ENCODE results near the gene SLAIN1.

Gene SLAIN1

DNA sequence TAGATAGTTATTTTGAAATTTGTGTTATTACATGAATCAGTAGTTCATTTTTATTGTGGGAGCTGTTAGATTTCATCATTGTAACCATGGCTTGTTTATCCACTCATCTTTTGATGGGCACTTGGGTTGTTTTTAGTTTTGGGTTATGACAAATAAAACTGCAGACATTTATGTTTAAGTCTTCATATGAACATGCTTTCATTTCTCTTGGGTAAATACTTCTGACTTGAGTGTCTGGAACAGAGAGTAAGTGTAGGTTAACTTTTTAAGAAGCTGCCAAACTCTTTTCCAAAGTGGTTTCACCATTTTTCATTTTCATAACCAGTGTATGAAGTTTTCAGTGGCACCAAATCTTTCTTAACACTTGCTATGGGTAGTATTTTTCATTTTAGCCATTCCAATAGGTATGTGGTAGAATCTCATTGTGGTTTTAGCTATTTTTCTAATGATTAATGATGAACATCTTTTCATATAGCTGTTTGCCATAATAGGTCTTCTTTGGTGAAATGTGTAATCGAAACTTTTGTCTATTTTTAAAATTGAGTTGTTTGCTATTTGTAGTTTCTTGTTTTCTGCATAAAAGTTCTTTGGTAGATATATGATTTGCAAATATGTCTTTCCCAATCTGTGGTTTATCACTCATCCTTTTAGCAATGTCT lies 17.9 kb downstream of the SLAIN1 start:
- DNase-seq = no peak

GRCh38 chr13:77716692-77717091 lies 19.2 kb downstream of the SLAIN1 start:
- no peak for DNase-seq

- no peak for DNase-seq
Observed at GRCh38 chr13:77717508-77717907, 20.0 kb downstream of the SLAIN1 start.

DNA sequence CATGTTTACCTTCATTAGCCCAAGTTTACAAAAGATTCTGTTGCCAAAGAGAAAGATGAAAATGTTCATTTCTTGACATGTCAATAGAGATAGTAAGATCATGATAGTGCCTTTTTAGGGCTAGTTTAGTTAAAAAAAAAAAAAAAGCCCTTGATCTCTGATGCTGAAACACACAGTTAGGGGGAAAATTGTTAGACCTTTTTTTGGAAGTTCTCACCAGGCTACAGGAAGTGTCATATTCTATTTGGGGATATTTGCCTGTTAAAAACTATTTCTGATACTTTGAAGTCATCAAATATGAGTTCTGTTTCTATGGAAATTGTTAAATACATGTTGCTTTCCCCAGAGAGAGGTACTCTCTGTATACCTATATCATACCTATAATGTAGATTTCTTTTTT lies 21.6 kb downstream of the SLAIN1 start:
- DNase-seq = no peak

GRCh38 chr13:77720988-77721387 lies 23.5 kb downstream of the SLAIN1 start:
- no peak for DNase-seq

GRCh38 chr13:77724092-77724491 lies 26.6 kb downstream of the SLAIN1 start:
- no peak for DNase-seq

GRCh38 chr13:77725071-77725470 lies 27.6 kb downstream of the SLAIN1 start:
- DNase-seq = no peak

DNA sequence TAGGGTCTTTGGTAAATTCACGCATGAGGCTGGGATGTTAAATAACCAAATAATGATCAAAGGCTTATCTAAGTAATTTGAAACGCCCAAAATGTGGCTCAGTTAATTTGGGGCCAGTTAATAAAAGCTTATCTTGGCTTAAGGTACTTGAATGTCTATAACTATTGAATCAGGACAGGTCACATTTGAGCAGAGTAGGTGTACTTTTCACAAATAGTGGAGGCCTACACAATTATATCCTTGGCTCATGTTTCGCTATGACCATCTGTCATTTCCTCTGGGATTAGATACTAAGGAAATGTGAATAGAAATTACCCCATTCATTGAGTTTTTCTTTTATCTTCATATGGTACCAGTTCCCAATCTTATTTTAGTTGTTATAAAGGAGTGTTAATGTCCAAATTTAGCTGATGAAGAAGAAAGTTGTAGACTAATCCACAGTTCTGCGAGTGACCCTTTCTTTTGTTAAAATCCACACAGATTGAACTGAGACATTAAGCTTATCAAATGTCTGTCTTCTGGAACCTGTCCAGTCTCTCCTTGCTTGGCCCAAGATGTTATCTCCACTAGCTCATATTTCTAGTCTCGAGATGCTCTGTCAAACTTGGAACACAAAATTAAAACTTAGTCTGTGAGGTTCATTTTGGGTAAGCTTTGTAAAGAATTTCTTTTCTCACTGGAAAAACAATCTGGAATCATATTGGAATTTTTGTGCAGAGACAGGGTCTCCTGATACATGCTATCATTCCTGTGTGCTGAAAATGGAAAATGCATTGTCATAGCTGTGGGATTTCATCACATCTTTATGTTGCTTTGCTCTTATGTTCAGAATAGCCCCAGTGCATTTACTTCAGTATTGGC lies 31.0 kb downstream of the SLAIN1 start:
- DNase-seq = no peak

GRCh38 chr13:77729502-77730221 lies 32.2 kb downstream of the SLAIN1 start:
- no peak for DNase-seq

- DNase-seq = no peak
Observed at GRCh38 chr13:77730572-77730971, 33.1 kb downstream of the SLAIN1 start.

DNA sequence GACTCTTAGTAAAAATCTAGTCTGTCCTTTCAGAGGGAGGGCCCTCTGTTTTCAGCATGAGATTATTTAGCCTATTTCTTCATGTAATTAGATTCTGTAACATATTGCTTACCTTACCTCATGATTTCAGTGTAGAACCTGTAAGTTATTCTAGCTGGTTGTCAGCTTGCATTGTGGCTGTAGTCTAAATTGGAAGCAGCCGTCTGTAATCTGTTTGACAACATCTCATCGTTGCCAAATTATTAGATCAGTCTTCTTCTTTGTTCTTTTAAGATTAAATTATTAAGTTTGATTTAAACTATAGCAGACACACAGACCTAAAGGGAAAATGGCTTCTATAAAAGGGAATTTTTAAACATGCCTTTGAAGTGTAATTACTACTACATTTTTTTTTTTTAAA lies 34.8 kb downstream of the SLAIN1 start:
- no peak for DNase-seq

DNA sequence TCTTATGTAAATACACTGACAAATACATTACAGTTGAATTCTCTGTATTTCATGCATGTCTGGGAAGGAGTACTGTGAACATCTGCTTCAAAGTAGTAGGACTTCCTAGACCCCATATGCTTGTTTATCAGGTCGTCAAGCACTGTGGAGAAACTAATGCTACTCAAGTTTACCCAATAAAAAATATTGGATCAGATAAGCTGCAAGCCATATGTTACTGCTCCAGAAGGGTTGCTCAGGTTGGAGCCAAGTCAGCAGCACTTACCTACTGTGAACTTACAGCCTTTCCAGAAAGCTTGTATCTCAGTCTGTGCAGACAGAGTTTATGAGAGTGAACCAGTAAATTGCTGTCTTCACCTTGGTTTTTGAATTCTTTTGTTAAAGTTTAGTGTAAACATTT lies 36.2 kb downstream of the SLAIN1 start:
- no peak for DNase-seq

DNA sequence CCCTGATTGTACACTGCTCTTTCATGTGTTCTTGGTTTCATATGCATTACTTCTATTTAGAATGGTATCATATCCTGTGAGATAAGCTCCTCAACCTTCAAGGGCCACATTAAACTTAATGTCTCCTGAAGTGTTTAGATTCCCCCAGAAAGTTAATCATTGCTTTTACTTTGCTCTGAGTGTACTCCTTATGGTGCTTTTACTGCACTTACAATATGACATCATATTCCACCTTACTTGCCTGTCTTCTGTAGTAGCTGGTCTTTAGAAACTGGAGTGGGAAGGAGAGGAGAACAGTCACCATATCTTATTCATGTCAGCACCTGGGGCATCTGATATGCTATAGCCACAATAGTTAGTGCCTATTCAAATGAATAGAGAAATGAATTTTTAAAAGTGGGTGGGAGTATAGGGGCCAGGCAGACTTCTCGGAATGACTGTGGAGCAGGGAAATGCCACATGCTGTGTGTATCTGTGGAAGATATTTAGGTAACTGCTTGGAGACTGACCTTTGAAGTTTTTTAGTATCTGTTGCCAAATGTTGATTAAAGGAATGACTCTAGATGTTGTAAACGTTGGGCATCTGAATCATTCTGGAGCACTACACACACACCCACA lies 40.2 kb downstream of the SLAIN1 start:
- no peak for DNase-seq

- no peak for DNase-seq
Observed at GRCh38 chr13:77740097-77740735, 42.7 kb downstream of the SLAIN1 start.

GRCh38 chr13:77740931-77741596 lies 43.6 kb downstream of the SLAIN1 start:
- DNase-seq = no peak

DNA sequence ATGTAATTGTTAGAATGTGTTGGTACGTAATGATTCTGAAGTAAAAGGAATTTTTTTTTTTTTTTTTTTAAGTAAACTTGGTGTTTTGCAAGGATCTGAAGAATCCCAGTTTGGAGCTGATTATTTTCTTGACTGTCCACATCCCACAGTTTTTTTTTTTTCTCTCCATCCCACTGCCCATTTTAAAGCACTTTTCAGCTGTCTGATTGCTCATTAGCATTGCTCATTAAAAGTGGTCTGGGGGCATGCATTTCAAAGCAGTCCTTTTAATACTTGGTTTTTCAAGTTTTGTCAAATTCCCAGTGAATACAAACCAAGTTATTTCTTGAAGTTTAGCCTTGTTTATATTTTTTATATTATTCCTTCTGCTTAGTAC lies 44.1 kb downstream of the SLAIN1 start:
- DNase-seq = no peak

DNA sequence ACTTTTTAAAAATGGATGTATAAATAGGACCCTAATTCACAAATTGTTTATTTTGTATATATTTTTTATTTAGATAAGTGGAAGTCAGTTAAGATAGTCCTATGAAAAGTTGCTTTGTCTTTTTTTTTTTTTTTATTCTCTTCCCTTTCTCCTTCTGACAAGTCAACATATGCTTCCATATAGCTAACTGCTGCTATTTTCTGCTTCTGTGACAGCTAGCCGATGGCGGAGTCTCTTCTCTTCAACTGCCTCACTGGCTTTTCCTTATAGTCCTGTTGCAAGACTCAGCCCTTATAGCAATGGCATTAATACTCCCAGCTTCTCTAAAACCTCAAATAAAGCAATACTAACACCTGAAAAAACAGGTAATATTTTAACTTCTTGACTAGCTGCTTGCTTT lies 45.3 kb downstream of the SLAIN1 start:
- no peak for DNase-seq

- DNase-seq = no peak
Observed at GRCh38 chr13:77745784-77746183, 48.3 kb downstream of the SLAIN1 start.

GRCh38 chr13:77749344-77749880 lies 51.9 kb downstream of the SLAIN1 start:
- DNase-seq = no peak

- DNase-seq = peak; percentile 28
Observed at GRCh38 chr13:77751513-77752456, 54.3 kb downstream of the SLAIN1 start.
